HepG2 (cell line): ENCODE measurements around the gene CMYA5. TPM values are rescaled to one million over a fixed set of nuclear protein-coding genes. Genes with fewer than 3 reads are reported as not detected.

ENCODE experiments used
- AHR ChIP-seq: IDR thresholded peaks from 2 replicates; pipeline ENCODE4 v1.6.1; 2018; ENCODE audit warnings: missing genetic modification reagents, missing compliant biosample characterization
- BORCS8-MEF2B ChIP-seq: sonication (generic); formaldehyde crosslinking; IDR thresholded peaks from 2 replicates; pipeline ENCODE4 v1.8.0; 2022; ENCODE audit warnings: mild to moderate bottlenecking, missing genetic modification reagents
- CENPT ChIP-seq: sonication (generic); formaldehyde crosslinking; IDR thresholded peaks from 2 replicates; pipeline ENCODE4 v1.8.0; 2022; ENCODE audit warnings: low read depth, mild to moderate bottlenecking, moderate library complexity, missing genetic modification reagents
- EP300 ChIP-seq, 3 experiments: sonication (generic) in 1 of 3; formaldehyde crosslinking in 1 of 3; IDR thresholded peaks; 2 replicates each; pipeline versions ENCODE4 v1.5.1 to v1.6.1; 2011 to 2020; ENCODE audit warnings: low read depth in 2 of 3, low read length in 2 of 3, borderline replicate concordance in 1 of 3, improper control_type of control experiment in 1 of 3, mild to moderate bottlenecking in 1 of 3, missing genetic modification reagents in 1 of 3, moderate library complexity in 1 of 3
- FOXK1 ChIP-seq: sonication (generic); formaldehyde crosslinking; IDR thresholded peaks from 2 replicates; pipeline ENCODE4 v1.4.0; 2020; ENCODE audit warnings: low read depth, missing genetic modification reagents, borderline replicate concordance
- FOXK2 ChIP-seq: fragments of 450-650 bp; IDR thresholded peaks from 2 replicates; pipeline ENCODE4 v1.6.1; 2016
- FOXP1 ChIP-seq, 2 experiments: fragments of 450-650 bp in 1 of 2; IDR thresholded peaks; 2 replicates each; pipeline ENCODE4 v1.6.1; 2017 to 2018; ENCODE audit warnings: antibody characterized with exemption in 1 of 2
- NFYB ChIP-seq: sonication (generic); formaldehyde crosslinking; IDR thresholded peaks from 2 replicates; pipeline ENCODE4 v1.4.0; 2020; ENCODE audit warnings: missing genetic modification reagents
- NRL ChIP-seq: sonication (generic); formaldehyde crosslinking; IDR thresholded peaks from 2 replicates; pipeline ENCODE4 v1.5.0; 2020; ENCODE audit warnings: missing genetic modification reagents, mild to moderate bottlenecking, moderate library complexity, borderline replicate concordance
- POGZ ChIP-seq: sonication (generic); formaldehyde crosslinking; IDR thresholded peaks from 2 replicates; pipeline ENCODE4 v1.4.0; 2020; ENCODE audit warnings: mild to moderate bottlenecking, missing genetic modification reagents
- RORA ChIP-seq: sonication (generic); formaldehyde crosslinking; IDR thresholded peaks from 2 replicates; pipeline ENCODE4 v1.5.0; 2020; ENCODE audit warnings: mild to moderate bottlenecking, missing genetic modification reagents, moderate library complexity
- SNAI1 ChIP-seq: sonication (generic); formaldehyde crosslinking; IDR thresholded peaks from 2 replicates; pipeline ENCODE4 v1.5.0; 2020; ENCODE audit warnings: mild to moderate bottlenecking, missing genetic modification reagents, borderline replicate concordance
- ZNF709 ChIP-seq: sonication (generic); formaldehyde crosslinking; IDR thresholded peaks from 2 replicates; pipeline ENCODE4 v1.5.0; 2020; ENCODE audit warnings: mild to moderate bottlenecking, missing genetic modification reagents
- polyA plus RNA-seq, 8 experiments: library from polyadenylated mRNA; depleted of rRNA in 3 of 8; stranded (reverse) in 7 of 8; unstranded in 1 of 8; fragments of >200 nt; fragmentation: Illumina TruSeq in 4 of 8; extraction: Trizol in 4 of 8; gene quantifications; 2 replicates each; pipeline versions ENCODE4 v1.2.1 to v1.2.3, GENCODE V29; 2011 to 2016; ENCODE audit warnings: low read depth in 4 of 8, missing spikeins in 1 of 8, mixed read lengths in 1 of 8; ENCODE audit not compliant: insufficient read depth in 1 of 8
- total RNA-seq, 5 experiments: library from RNA; depleted of rRNA; stranded (reverse); fragments of >200 nt; fragmentation: Illumina TruSeq; extraction: Trizol; gene quantifications; 2 replicates each; pipeline ENCODE4 v1.2.3, GENCODE V29; 2016; ENCODE audit warnings: low read depth in 1 of 5
- TF ChIP-seq, protein P1 (sequence below), 2 experiments: sonication (generic) in 1 of 2; formaldehyde crosslinking in 1 of 2; IDR thresholded peaks; 2 replicates each; pipeline versions ENCODE4 v1.4.0 to v1.6.1; 2018 to 2020; ENCODE audit warnings: missing genetic modification reagents in 2 of 2, borderline replicate concordance in 1 of 2, low read depth in 1 of 2, mild to moderate bottlenecking in 1 of 2, missing biosample characterization in 1 of 2
- TF ChIP-seq, protein P2 (sequence below): sonication (generic); formaldehyde crosslinking; IDR thresholded peaks from 2 replicates; pipeline ENCODE4 v1.4.0; 2020; ENCODE audit warnings: missing genetic modification reagents
- TF ChIP-seq, protein P3 (sequence below): sonication (generic); formaldehyde crosslinking; IDR thresholded peaks from 2 replicates; pipeline ENCODE4 v1.8.1; 2023; ENCODE audit warnings: mild to moderate bottlenecking, missing genetic modification reagents
- TF ChIP-seq, protein P4 (sequence below): sonication (generic); formaldehyde crosslinking; IDR thresholded peaks from 2 replicates; pipeline ENCODE4 v1.8.0; 2022; ENCODE audit warnings: low read depth, missing genetic modification reagents

Gene CMYA5
- total and polyA plus RNA-seq, 2 of the 13 experiments (the other 11 are each of a cell fraction or from before 2014, with no cell fraction given) = 0.13 to 0.51 TPM

DNA sequence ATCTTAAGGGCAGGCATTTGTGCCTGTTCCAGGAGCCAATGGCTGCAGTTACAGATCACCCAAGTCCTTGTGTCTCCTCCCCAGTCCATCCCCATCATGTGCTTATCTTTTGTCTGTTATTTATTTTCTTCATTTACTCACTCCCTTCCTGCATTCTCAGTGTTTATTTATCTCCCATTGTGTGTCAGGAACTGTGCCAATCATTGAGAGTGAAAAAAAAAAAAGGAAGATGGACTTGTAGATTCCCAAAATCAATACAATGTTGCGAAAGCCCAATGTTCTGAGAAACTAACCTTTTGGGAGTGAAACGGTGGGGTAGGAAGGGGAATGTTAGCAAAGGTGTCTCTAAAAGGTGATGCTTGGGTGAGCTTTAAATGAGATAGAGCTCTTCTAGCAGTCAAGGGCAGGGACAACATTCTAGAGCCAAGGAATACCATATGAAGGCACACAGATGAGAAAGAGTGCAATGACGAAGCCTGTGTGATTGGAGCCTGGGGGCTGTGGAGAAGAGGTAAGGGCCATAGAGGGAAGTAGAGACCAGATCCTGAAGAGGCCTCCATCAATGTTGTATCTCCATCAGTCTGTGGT lies 53.0 kb downstream of the CMYA5 start (continued):
- TF ChIP-seq, protein P1, sequence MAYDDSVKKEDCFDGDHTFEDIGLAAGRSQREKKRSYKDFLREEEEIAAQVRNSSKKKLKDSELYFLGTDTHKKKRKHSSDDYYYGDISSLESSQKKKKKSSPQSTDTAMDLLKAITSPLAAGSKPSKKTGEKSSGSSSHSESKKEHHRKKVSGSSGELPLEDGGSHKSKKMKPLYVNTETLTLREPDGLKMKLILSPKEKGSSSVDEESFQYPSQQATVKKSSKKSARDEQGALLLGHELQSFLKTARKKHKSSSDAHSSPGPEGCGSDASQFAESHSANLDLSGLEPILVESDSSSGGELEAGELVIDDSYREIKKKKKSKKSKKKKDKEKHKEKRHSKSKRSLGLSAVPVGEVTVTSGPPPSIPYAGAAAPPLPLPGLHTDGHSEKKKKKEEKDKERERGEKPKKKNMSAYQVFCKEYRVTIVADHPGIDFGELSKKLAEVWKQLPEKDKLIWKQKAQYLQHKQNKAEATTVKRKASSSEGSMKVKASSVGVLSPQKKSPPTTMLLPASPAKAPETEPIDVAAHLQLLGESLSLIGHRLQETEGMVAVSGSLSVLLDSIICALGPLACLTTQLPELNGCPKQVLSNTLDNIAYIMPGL (CRISPR knock-in tag; IDR thresholded peaks at IDR 0.05; ENCODE audit: borderline replicate concordance in 1 of 2, low read depth in 1 of 2) = no peak
- 0 out of 2 replicates have a peak, but pooled peaks have one; percentile 24 for TF ChIP-seq FOXK2
- TF ChIP-seq, protein P2, sequence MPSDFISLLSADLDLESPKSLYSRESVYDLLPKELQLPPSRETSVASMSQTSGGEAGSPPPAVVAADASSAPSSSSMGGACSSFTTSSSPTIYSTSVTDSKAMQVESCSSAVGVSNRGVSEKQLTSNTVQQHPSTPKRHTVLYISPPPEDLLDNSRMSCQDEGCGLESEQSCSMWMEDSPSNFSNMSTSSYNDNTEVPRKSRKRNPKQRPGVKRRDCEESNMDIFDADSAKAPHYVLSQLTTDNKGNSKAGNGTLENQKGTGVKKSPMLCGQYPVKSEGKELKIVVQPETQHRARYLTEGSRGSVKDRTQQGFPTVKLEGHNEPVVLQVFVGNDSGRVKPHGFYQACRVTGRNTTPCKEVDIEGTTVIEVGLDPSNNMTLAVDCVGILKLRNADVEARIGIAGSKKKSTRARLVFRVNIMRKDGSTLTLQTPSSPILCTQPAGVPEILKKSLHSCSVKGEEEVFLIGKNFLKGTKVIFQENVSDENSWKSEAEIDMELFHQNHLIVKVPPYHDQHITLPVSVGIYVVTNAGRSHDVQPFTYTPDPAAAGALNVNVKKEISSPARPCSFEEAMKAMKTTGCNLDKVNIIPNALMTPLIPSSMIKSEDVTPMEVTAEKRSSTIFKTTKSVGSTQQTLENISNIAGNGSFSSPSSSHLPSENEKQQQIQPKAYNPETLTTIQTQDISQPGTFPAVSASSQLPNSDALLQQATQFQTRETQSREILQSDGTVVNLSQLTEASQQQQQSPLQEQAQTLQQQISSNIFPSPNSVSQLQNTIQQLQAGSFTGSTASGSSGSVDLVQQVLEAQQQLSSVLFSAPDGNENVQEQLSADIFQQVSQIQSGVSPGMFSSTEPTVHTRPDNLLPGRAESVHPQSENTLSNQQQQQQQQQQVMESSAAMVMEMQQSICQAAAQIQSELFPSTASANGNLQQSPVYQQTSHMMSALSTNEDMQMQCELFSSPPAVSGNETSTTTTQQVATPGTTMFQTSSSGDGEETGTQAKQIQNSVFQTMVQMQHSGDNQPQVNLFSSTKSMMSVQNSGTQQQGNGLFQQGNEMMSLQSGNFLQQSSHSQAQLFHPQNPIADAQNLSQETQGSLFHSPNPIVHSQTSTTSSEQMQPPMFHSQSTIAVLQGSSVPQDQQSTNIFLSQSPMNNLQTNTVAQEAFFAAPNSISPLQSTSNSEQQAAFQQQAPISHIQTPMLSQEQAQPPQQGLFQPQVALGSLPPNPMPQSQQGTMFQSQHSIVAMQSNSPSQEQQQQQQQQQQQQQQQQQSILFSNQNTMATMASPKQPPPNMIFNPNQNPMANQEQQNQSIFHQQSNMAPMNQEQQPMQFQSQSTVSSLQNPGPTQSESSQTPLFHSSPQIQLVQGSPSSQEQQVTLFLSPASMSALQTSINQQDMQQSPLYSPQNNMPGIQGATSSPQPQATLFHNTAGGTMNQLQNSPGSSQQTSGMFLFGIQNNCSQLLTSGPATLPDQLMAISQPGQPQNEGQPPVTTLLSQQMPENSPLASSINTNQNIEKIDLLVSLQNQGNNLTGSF (CRISPR knock-in tag) = no peak
- TF ChIP-seq NFYB (CRISPR knock-in tag) = no peak
- no peak for TF ChIP-seq RORA (CRISPR knock-in tag)
- TF ChIP-seq EP300 (IDR thresholded peaks at IDR 0.05; ENCODE audit: low read depth in 2 of 2, low read length in 2 of 2) = peak in 1 of 2 experiments; percentile 65; a peak in 2 of 4 replicates
- TF ChIP-seq EP300 (CRISPR knock-in tag; IDR thresholded peaks at IDR 0.05; ENCODE audit: borderline replicate concordance) = no peak
- TF ChIP-seq BORCS8-MEF2B (CRISPR knock-in tag) = no peak
- no peak for TF ChIP-seq AHR
- TF ChIP-seq, protein P3, sequence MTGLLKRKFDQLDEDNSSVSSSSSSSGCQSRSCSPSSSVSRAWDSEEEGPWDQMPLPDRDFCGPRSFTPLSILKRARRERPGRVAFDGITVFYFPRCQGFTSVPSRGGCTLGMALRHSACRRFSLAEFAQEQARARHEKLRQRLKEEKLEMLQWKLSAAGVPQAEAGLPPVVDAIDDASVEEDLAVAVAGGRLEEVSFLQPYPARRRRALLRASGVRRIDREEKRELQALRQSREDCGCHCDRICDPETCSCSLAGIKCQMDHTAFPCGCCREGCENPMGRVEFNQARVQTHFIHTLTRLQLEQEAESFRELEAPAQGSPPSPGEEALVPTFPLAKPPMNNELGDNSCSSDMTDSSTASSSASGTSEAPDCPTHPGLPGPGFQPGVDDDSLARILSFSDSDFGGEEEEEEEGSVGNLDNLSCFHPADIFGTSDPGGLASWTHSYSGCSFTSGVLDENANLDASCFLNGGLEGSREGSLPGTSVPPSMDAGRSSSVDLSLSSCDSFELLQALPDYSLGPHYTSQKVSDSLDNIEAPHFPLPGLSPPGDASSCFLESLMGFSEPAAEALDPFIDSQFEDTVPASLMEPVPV (CRISPR knock-in tag) = no peak
- no peak for TF ChIP-seq NRL
- TF ChIP-seq, protein P4, sequence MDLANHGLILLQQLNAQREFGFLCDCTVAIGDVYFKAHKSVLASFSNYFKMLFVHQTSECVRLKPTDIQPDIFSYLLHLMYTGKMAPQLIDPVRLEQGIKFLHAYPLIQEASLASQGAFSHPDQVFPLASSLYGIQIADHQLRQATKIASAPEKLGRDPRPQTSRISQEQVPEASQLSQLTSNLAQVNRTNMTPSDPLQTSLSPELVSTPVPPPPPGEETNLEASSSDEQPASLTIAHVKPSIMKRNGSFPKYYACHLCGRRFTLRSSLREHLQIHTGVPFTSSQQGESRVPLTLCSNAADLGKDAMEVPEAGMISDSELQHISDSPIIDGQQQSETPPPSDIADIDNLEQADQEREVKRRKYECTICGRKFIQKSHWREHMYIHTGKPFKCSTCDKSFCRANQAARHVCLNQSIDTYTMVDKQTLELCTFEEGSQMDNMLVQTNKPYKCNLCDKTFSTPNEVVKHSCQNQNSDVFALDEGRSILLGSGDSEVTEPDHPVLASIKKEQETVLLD (CRISPR knock-in tag) = no peak
- peak; percentile 51; the same call in 1 of the 2 replicates for TF ChIP-seq FOXP1 (IDR thresholded peaks at IDR 0.05)
- peak; percentile 93 for TF ChIP-seq FOXP1 (CRISPR knock-in tag; IDR thresholded peaks at IDR 0.05)
- no peak for TF ChIP-seq SNAI1 (CRISPR knock-in tag)
- TF ChIP-seq CENPT (CRISPR knock-in tag) = no peak
- peak; percentile 57; the same call in 1 of the 2 replicates for TF ChIP-seq FOXK1
- TF ChIP-seq ZNF709 (CRISPR knock-in tag) = no peak
- peak; percentile 80 for TF ChIP-seq POGZ (CRISPR knock-in tag)
